Stimulated activated CD8-positive, alpha-beta memory T cell treated with anti-CD3 and anti-CD28 coated beads, Interleukin-12 subunit alpha, Interleukin-12 subunit beta, amount 100 ng/mL, for 4 hours (primary cell): ENCODE measurements around the gene CTNS.
"Not testable (repeated sequence)": the region's sequence is repeated elsewhere in the genome, so short reads cannot be mapped to it uniquely, and the experiment has no call there.

Source experiments
- DNase-seq: peaks from one replicate; pipeline ENCODE4 v3.0.0-alpha.2; 2020; ENCODE audit warnings: low read depth

CTNS gene

DNA sequence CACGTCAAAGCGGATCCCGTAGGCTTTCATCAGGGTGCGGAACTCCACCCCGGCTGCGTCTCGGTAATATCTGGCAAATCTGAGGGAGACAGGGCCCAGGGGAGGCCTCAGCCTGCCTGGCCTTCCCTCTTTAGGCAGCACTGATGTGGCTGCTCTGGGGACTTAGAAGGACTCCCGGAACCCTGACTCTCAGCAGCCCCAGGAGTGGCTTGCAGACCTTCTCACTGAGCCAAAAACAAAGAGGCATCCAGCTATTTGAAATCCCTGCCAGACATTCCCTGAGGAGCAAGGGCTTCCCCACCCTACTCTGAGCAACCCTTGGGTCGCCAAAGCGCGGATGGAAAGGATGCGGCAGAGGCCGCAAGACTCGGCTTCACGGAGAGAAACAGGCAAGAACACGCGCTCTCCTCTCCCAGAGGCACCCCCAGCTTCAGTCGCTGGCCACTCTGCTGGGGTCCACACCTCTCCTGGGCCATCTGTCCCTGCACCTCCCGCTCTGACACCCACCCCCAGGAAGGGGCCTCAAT, 51.5 kb downstream of the CTNS start:
- DNase-seq, result no peak

DNA sequence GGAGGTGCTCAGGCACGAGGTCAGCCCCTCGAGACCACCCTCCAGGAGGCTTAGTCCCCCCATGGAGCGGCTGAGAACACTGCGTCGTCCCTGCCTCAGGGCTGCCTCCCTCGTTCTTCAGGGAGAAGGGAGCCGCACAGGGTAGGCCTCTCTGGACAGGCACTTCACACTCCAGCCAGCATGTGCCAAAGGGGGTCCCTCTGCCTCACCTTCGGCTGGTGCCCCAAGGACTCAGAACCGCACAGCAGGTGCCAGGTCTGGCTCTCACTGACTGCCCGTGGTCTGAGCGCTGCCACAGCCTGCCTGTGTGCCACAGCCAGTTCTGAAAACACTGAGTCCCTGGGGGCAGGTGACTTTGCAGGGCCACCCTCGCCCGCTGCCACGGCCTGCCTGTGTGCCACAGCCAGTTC, 52.3 kb downstream of the CTNS start:
- DNase-seq, result no peak

- DNase-seq, result no peak
Measured at GRCh38 chr17:3689262-3690093, 52.9 kb downstream of the CTNS start.

GRCh38 chr17:3690094-3690715, 53.6 kb downstream of the CTNS start:
- DNase-seq, result no peak

- DNase-seq, result no peak
Measured at GRCh38 chr17:3691617-3692067, 55.1 kb downstream of the CTNS start.

DNA sequence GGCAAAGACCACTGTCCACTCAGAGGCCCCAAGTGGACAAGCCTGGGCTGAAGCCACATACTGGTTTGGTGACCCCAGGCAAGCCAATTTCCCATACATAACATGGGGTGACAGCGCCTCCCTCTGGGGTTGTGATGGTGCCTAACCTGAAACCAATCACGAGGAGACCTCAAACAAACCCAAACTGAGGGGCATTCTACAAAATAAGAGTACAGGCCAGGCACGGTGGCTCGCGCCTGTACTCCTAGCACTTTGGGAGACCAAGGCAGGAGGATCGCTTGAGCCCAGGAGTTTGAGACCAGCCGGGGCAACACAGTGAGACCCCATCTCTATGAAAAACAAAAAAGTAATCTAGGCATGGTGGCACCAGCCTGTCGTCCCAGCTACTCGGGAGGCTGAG, 55.8 kb downstream of the CTNS start:
- DNase-seq, result no peak

- DNase-seq, result no peak
Measured at GRCh38 chr17:3693141-3693540, 56.6 kb downstream of the CTNS start.

DNA sequence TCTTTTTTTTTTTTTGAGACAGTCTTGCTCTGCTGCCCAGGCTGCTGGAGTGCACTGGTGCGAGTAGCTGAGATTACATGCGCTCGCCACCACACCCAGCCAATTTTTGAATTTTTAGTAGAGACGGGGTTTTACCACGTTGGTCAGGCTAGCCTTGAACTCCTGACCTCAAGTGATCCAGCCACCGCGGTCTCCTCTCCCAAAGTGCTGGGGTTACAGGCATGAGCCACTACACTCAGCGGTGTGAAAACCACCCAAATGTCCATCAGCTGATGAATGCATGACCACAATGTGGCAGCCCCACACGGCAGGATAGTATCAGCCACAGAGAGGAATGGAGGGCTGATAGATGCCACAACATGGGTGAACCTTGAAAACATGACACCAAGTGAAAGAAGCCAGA, 57.3 kb downstream of the CTNS start:
- peak; percentile 24 for DNase-seq

DNA sequence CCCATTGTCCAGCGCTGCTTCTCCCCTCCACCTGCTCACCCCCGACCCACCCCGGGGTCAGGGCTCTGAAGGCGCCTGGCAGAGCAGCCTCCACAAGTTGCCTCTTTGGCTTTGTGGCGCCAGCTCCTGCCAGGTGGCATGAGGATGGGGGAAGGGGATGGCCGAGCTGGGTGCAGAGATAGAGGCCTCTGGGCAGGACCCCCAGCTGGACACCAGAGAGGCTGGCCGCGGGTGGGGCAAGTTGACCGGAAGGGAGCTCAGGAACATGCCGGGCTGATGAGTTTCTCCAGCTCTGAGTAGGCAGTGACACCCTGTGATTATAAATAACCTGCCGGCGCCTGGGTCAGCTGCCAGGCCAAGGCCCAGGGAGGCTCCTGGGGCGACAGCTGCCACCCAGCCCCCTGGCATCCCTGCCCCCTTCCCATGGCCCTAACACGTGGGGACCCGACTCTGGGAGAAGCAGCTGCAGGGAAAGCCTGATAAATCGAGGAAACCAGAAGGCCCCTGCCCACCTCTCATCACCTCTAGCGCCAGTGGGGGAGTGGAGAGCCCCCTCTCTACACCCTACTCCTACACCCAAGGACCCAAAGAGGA, 58.7 kb downstream of the CTNS start:
- no peak for DNase-seq

GRCh38 chr17:3695723-3696411, 59.3 kb downstream of the CTNS start, which contains the start of gene P2RX5:
TSS of gene P2RX5 (minus strand) at chr17:3696155. CDS start at chr17:3696005, 150 bp downstream.
- DNase-seq, result peak; percentile 23

GRCh38 chr17:3697103-3697476, 60.5 kb downstream of the CTNS start:
- no peak for DNase-seq

GRCh38 chr17:3698139-3698538, 61.6 kb downstream of the CTNS start:
- DNase-seq, result no peak

DNA sequence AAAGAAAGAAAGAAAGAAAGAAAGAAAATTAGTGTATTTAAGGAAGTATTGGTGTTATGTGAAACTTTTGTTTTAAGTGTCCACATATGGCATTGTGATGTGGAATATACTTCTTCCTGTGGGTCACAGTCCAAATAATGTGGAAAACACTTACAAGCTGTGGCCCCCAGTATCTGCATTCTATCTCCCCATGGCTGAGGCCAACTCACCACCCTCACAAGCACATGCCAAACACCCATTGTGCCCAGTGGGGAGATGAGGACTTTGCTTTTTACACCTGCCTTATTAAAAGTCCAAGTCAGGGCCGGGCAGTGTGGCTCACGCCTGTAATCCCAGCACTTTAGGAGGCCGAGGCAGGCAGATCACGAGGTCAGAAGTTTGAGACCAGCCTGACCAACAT, 63.4 kb downstream of the CTNS start:
- DNase-seq, result no peak

DNA sequence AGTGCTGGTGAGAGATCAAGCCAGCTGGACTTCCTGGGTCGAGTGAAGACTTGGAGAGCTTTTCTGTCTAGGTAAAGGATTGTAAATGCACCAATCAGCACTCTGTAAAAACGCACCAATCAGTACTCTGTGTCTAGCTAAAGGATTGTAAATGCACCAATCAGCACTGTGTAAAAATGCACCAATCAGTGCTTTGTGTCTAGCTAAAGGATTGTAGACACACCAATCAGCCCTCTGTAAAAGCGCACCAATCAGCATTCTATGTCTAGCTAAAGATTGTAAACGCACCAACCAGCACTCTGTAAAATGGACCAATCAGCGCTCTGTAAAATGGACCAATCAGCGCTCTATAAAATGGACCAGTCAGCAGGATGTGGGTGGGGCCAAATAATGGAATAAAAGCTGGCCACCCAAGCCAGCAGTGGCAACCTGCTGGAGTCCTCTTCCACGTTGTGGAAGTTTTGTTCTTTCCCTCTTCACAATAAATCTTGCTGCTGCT, 65.5 kb downstream of the CTNS start:
- DNase-seq, result not testable (repeated sequence)

DNA sequence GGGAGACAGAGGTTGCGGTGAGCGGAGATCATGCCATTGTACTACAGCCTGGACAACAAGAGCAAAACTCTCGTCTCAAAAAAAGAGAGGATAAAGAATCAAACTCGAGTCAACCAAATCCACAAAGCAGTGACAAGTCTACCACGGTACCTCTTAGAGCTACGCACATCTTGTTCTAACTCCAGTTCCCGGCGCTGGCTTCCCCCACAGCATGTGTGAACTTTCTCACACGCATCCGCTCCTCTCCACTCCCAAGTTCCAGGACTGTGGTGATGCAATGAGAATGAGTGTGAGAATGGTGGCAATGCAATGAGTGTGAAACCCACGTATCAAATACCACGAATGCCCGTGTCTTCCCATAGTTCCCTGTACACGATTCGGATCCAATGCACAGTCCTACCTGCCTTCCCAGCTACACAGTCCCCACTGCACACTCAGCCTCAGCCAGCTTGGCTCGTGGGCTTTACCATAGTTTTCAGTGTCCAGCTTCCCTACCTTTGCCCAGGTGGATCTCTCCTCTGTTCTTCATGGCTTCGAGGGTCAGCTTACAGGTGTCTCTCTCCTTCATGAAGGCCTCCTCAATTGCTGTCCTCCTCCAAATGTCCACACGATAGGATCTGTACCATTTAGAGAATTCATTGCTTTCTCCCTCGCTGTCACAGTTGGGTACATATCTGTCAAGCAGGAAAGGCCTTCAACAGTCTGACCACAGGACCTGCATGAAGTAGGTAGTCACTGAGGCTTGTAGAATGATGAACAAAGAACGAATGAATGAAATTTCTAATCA, 68.6 kb downstream of the CTNS start:
- DNase-seq, result no peak

- not testable (repeated sequence) for DNase-seq
Measured at GRCh38 chr17:3705718-3705984, 69.1 kb downstream of the CTNS start.

DNA sequence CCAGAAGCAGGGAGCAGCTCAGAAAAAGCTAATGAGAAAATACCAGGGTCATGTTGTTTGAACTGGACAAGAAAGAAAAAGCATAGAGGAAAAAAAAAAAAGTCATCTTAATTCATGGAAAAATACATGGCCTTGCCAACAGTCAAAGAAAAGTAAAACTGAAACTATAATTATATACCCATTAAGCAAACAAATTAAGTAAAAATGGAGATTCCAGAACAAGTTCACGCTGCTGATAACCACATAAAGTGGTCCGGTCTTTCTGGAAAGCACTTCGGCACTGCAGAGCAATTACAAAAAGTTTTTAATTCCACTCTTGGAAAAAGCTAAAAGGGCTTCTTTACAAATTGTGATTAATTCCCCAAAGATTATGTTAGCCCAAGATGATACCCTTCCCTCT, 71.8 kb downstream of the CTNS start:
- no peak for DNase-seq

DNA sequence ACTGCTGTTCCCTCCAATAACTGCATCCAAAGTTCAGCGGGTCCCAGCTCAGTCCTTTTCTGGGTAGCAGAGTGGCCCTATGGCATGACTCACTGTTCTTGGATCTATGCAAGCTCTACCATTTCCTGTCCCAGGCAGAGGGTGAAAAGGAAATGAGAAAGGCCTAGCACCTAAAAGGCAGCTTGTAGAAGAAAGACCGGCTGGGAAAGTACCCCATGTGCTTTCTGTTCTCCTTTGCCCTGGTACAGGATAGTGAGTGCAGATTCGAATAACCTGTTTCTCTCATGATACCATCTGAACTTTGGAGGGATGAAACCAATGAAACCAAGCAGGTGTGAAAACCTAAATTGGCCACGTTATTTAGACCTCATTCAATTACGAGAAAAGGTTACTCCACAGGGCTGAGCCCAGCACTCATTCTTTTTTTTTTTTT, 74.4 kb downstream of the CTNS start:
- DNase-seq, result peak; percentile 33
